Thoracic aorta (tissue), 2 donors: Measurements from ENCODE around the gene UEVLD. TPM values are rescaled to one million over a fixed set of nuclear protein-coding genes. Genes with fewer than 3 reads are reported as not detected.

Experiments used
- ATAC-seq: fragments of 150-250 bp; one replicate; pipeline ENCODE4 v1.8.0; 2017; ENCODE audit warnings: low read depth; ENCODE audit not compliant: insufficient number of reproducible peaks, low FRiP score
- DNase-seq: peaks from one replicate; pipeline ENCODE4 v3.0.0-alpha.2; 2020; ENCODE audit warnings: low spot score
- H3K27ac ChIP-seq, 2 donors: fragments of 200-600 bp; sonication (generic); 1 replicate in 1 of 2; 2 replicates in 1 of 2; pipeline ENCODE4 v1.5.1; 2016; ENCODE audit warnings: mild to moderate bottlenecking in 2 of 2, moderate library complexity in 2 of 2
- H3K27me3 ChIP-seq: fragments of 200-600 bp; sonication (generic); replicated peaks from 2 replicates; pipeline ENCODE4 v1.6.0; 2016; ENCODE audit warnings: mild to moderate bottlenecking; ENCODE audit not compliant: insufficient read depth
- H3K36me3 ChIP-seq: fragments of 200-600 bp; sonication (generic); one replicate; pipeline ENCODE4 v1.5.1; 2016
- H3K4me1 ChIP-seq, 2 donors: fragments of 200-600 bp; sonication (generic); 1 replicate in 1 of 2; 2 replicates in 1 of 2; pipeline versions ENCODE4 v1.5.1 to v1.6.0; 2016; ENCODE audit warnings: low read depth in 2 of 2, mild to moderate bottlenecking in 1 of 2; ENCODE audit not compliant: control insufficient read depth in 1 of 2
- H3K4me3 ChIP-seq: fragments of 200-600 bp; sonication (generic); 2 replicates; pipeline ENCODE4 v1.5.1; 2016; ENCODE audit warnings: mild to moderate bottlenecking
- H3K9me3 ChIP-seq: fragments of 200-600 bp; sonication (generic); 2 replicates; pipeline ENCODE4 v1.5.1; 2016
- CTCF ChIP-seq: fragments of 200-600 bp; sonication (generic); IDR thresholded peaks from one replicate; pipeline ENCODE4 v1.5.1; 2019; ENCODE audit warnings: antibody characterized with exemption
- total RNA-seq, 2 donors: library from RNA; depleted of rRNA; stranded (reverse); fragments of >200 nt; gene quantifications; one replicate each; pipeline versions ENCODE4 v1.1.0 to v1.2.3, GENCODE V29; 2016

Gene UEVLD
- total RNA-seq, 2 donors from 2014 or later: 22.2 to 23.7 TPM

DNA sequence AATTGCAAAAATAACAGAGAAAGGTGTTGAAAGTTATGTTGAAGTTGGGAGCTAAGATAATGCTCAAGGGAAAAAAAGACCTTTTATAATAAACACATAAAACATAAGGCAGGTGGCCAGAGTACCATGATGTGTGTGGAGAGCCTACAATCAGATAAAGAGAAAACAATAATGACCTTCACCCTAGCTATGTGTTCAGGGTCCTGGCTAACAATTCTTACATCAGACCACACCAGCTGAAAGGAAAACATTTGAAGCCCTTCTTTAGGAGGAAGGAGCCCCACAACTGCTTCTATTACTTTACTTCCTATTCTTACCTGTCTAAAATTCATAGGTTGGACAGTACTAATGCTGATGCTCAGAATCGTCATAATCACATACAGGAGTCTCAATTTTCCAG lies 64.3 kb downstream of the UEVLD start:
- ATAC-seq: no peak

GRCh38 chr11:18523084-18523483 lies 65.5 kb downstream of the UEVLD start:
- DNase-seq (no peak), ATAC-seq (no peak)
- Histone ChIP-seq H3K36me3 (peaks cover 4% of the 10 kb centered on the region), H3K4me3 (no peak overlapping the region), H3K27me3 (no peaks in the 10 kb centered on the region), H3K27ac (no peak overlapping the region), H3K9me3 (no peaks in the 10 kb centered on the region), H3K4me1 (peaks cover 12 to 23% of the 10 kb centered on the region in 2 donors)
- no peak for TF ChIP-seq CTCF

More for the DNA sequence above, 64.3 kb downstream of the UEVLD start:
- no peak overlapping the region for H3K4me3 ChIP-seq
- no peaks in the 10 kb centered on the region for H3K9me3 ChIP-seq
- DNase-seq: no peak
- no peaks in the 10 kb centered on the region for H3K36me3 ChIP-seq
- peaks cover 12 to 23% of the 10 kb centered on the region in 2 donors for H3K4me1 ChIP-seq
- H3K27me3 ChIP-seq: no peaks in the 10 kb centered on the region
- H3K27ac ChIP-seq: no peak overlapping the region
- TF ChIP-seq CTCF: no peak

GRCh38 chr11:18522388-18522787 lies 66.1 kb downstream of the UEVLD start:
- H3K27me3 ChIP-seq: no peaks in the 10 kb centered on the region
- DNase-seq: no peak
- no peak for ATAC-seq
- H3K27ac ChIP-seq: no peak overlapping the region
- H3K9me3 ChIP-seq: no peaks in the 10 kb centered on the region
- H3K4me3 ChIP-seq: no peak overlapping the region
- H3K4me1 ChIP-seq: peaks cover 6 to 23% of the 10 kb centered on the region in 2 donors
- TF ChIP-seq CTCF: no peak
- H3K36me3 ChIP-seq: peaks cover 4% of the 10 kb centered on the region

- H3K9me3 ChIP-seq: no peaks in the 10 kb centered on the region
- peaks cover 6 to 23% of the 10 kb centered on the region in 2 donors for H3K4me1 ChIP-seq
- H3K27ac ChIP-seq: no peak overlapping the region
- no peaks in the 10 kb centered on the region for H3K27me3 ChIP-seq
- H3K4me3 ChIP-seq: no peak overlapping the region
- peaks cover 4% of the 10 kb centered on the region for H3K36me3 ChIP-seq
- DNase-seq (no peak), ATAC-seq (no peak)
- TF ChIP-seq CTCF: no peak
Observed at GRCh38 chr11:18521122-18521521, 67.4 kb downstream of the UEVLD start.

DNA sequence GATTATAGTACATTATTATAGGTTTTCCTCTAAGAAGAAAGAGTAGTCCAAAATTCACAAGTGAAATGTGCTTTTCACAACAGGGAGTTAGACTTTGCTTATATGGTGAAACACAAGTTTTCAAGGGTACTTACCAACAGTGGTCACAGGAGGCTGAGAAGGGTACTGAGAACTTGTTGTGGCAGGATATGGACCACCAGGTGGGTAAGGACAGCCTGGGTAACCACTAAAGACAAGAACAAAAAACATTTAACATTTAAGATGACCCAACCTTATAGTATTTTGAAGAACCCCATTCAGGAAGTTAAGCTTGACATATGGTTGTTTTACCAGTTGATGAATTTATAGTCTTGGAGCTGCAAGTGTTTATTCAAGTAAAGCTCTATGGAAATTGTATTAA lies 86.2 kb downstream of the UEVLD start:
- Histone ChIP-seq H3K4me3 (no peak overlapping the region), H3K9me3 (no peaks in the 10 kb centered on the region), H3K4me1 (no peaks in the 10 kb centered on the region), H3K27me3 (no peaks in the 10 kb centered on the region), H3K36me3 (peaks cover 50% of the 10 kb centered on the region), H3K27ac (no peak overlapping the region)
- ATAC-seq: no peak
- no peak for DNase-seq
- no peak for TF ChIP-seq CTCF
